GM18909 (cell line): ENCODE data around the gene COX4I1.

Source experiments
- ATAC-seq: cut with Tn5 transposase; IDR thresholded peaks from one replicate; pipeline ENCODE4 v1.9.1; 2021; ENCODE audit warnings: mild to moderate bottlenecking; ENCODE audit not compliant: unreplicated experiment, poor library complexity

Gene COX4I1

GRCh38 chr16:85799497-85800320 lies at the start of gene COX4I1, which contains the start of gene EMC8:
COX4I1 (plus strand) TSS chr16:85799695; CDS start chr16:85801206, 1,511 bp downstream.
EMC8 (minus strand) TSS chr16:85799544; CDS start chr16:85799295, 249 bp downstream.
- ATAC-seq = peak; percentile 85

DNA sequence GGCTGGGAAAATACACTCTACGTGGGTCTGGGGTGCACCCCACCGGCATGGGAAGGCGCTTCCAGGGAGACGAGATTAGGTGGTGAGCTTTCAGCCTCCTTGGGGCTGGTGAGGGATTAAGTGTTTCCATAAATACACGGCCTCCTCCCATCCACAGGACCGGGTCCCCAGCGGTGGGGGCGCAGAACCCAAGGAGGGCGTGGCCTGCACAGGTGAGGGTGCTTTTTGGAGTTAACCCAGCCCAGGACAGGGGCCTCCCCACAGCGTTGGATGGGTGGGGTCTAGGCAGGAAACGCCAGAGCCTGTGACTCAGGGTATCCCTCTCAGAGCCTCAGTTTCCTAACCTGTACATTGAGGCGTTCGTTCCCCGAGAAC lies 49.7 kb upstream of the COX4I1 start:
- ATAC-seq = no peak

DNA sequence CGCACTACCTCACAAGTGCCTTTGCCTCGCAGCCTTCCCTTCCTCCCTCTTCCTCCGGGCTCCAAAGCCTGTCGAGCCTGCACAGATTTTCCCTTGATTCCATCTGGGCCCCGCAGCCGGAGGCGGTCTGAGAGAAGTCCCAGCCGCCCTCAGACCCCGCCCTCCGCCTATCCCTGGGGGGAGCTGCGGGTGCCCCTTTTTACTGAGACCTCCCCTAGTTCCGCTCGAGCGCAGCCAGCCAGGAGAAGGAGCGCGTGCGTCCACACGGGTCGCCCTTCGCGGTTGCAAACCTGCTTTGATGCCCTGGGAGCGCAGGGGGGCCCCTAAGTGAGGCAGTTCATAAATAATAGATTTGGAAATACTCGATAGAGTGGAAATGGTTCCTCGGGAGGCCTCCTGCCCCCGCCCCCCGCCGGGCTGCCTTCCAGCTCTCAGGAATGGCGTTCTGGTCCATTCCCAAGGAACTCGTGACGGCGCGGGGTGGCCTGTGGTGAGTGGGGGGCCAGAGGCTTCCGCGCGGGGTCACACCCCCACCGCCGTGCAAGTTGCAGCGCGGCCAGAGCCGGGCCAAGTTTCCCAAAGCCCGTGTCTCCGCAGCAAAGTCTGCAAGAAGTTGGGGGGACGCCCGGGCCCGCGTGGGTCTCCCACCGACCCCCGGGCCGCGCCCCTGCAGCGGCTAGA lies 49.2 kb upstream of the COX4I1 start:
- no peak for ATAC-seq

GRCh38 chr16:85750827-85751697 lies 48.4 kb upstream of the COX4I1 start, which contains the start of gene C16orf74:
C16orf74 (minus strand) TSS chr16:85751096; CDS start chr16:85735217, 15,879 bp downstream.
- no peak for ATAC-seq

- ATAC-seq = no peak
These were observed 47.6 kb upstream of the COX4I1 start for GRCh38 chr16:85751698-85752501.

DNA sequence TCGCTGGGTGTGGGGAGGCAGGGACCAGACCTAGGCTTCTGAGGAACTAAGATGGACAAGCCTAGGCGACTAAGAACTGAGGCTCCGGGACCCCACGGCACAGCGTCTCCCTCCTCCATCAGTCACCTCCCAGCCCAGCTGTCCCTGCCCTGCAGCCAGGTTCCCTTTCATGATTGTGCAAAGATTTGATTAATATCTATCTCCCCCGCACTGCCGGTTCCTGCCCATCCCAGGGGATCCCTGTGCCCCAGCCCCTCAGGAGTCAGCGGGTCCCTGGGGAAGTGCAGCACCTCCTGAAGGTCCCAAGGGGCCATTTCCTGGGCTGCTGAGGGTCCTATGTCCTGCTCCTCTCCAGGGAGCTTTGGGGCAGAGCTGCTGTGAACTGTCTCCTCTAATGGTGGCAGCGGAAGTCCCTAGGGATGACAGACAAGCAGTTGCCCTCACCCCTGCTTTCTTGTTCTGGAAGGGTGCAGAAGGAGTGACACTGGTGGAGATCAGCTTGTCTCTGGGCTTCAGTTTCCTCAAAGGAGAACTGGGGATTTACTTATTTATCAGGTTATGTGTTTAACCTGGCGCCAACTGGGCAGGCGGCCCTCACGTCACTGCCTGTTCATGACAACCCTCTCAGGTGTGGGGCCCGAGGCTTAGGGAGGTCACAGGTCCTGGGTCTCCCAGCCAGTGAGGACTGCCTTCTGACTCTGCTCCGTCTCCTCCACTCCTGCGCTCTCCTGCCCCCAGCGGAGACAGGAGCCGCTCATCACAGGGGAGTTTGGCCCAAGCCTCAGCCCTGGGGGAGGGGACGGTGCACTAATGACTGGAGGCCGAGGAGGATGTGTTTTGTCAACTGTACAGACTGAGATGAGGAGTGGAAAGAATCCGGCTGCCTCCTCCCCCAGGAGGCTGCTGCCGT lies 46.7 kb upstream of the COX4I1 start:
- no peak for ATAC-seq

GRCh38 chr16:85753559-85753958 lies 45.9 kb upstream of the COX4I1 start:
- no peak for ATAC-seq

DNA sequence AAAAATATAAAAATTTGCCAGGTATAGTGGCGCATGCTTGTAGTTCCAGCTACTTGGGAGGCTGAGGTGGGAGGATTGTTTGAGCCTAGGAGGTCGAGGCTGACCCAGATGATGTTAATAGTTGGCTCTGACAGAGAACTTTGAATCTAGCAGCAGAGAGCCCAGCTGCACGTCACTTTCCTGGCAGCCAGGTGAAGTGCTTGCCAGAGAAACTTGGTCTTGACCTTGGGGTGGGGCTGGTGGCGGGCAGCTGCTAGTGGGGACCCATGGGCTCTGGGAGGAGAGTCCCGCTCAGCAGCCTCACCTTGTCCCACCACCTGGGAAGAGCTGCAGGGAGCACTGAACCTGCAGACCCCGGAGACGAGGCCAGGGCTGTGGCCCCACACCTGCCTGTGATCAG lies 45.5 kb upstream of the COX4I1 start:
- no peak for ATAC-seq

DNA sequence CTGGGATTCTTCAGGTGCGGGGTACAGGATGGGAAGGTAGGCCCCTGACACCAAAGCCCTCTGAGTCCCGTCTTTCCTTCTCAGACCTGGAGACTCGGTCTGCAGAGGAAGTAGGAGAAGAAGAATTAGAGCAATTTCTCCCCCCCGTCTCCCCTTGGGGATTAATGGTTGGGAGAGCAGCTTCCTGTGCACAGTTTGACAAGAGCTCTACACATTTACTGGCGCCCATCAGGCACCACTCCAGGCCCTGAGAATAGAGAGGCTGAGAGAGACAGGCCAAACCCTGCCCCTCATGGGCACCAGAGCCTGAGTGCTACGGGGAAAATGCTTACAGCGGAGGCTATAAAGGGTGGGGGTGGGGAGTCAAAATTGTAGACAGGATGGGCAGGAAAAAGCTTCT lies 45.1 kb upstream of the COX4I1 start:
- no peak for ATAC-seq

GRCh38 chr16:85755929-85756768 lies 43.3 kb upstream of the COX4I1 start:
- peak; percentile 50 for ATAC-seq

DNA sequence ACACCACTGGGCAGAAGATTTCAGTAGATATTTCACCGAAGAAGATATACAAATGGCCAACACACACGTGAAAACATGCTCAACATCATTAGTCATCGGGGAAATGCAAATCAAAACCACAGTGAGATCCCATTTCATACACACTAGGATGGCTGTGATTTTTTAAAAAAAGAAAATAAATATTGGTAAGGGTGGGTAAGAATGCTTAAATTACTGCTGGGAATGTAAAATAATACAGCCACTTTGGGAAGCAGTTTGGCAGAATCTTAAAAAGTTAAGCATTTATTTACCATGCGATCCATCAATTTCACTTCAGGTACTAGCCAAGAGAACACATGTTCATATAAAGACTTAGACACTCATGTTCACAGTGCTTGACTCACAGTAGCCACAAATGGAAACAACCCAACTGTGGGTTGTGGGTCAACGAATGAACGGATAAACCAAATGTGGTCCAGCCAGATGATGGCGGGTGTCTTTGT lies 42.1 kb upstream of the COX4I1 start:
- ATAC-seq = peak; percentile 31

DNA sequence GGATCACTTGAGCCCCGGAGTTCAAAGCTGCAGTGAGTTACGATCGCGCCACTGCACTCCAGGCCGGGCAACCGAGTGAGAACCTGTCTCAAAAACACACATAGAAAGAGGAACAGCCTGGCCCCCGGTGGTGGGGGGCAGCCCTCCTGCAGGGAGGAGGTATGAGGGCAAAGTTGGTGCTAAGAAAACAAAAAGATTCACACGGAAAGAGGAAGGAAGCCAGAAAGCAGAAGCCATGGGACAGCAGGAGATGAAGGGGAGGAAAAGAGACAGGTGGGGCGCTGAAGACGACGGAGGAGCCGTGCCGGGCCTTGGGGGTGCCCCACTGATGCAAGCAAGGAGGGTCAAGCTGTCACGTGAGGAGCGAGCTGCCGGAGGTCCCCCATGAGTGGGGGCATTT lies 40.4 kb upstream of the COX4I1 start:
- ATAC-seq = no peak

DNA sequence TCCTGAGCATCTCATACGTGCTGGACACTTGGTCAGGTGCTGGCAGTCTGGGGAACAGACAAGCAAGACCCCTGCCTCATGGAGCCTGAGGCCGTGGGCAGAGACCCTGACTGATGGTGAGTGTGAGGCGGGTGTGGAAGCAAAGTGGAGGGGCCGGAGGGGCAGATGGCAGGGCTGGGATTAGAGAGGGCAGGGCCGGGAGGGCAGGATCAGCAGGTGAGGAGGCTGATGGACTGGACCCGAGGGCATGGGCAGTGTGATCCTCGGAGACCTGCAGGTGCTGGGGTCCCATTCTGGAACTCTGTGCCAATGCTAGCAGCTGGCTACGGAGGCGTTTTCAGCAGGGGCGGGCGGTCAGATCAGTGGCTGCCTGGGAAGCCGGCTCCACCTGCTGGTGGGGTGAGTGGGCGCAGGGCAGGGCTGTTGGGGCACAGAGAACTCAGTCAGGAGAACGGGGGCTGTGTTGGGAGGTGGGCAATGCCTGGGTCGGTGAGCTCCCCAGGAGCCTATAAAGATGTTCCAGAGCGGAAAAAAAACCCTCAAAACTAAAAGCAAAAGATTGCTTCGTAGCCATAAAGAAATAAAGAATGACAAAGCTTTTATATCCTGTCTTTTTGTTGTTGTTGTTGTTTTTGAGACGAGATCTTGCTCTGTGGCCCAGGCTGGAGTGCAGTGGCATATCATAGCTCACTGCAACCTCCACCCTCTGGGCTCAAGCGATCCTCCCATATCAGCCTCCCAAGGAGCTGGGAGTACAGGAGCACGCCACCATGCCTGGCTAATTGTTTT lies 39.7 kb upstream of the COX4I1 start:
- ATAC-seq = no peak

DNA sequence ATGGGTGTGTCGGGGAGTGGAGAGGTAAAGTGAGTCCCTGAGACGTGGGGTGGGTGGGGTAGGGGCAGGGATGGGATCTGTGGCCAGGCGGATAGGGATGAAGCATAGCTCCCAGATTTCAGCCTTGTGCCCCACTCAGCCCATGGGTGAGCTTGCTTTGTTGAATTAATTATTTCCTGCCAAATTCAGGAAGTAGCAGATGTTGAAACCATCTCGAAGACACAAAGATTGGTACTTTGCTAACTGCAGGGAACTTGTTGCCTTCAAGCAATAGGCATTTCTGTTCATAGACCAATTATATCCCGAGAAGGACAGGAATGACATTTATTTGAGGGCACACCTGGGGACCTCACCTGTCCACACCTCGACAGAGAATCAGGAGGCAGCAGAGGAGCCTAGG lies 37.6 kb upstream of the COX4I1 start:
- no peak for ATAC-seq

GRCh38 chr16:85762970-85763369 lies 36.5 kb upstream of the COX4I1 start:
- ATAC-seq = no peak

GRCh38 chr16:85763616-85764015 lies 35.9 kb upstream of the COX4I1 start:
- ATAC-seq = no peak

GRCh38 chr16:85765211-85765610 lies 34.3 kb upstream of the COX4I1 start:
- no peak for ATAC-seq
